GM13977 (cell line): Measurements from ENCODE around the gene HMGB3.
"Not testable (repeated sequence)": the region's sequence is repeated elsewhere in the genome, so short reads cannot be mapped to it uniquely, and the experiment has no call there.

Experiments
- DNase-seq: peaks from one replicate; pipeline ENCODE4 v3.0.0; 2012; ENCODE audit warnings: low spot score
- in situ Hi-C: fragments of 300-500 bp; cut with MboI; formaldehyde crosslinking; loops from one replicate; pipeline ENCODE4 v1.12.0; 2022; ENCODE audit warnings: low sequenced_read_pairs, low pct_unique_long_range_greater_than_20kb, mixed read lengths, inconsistent platforms; ENCODE audit not compliant: unreplicated experiment
- TF ChIP-seq, protein P1 (sequence below): IDR thresholded peaks from 2 replicates; pipeline ENCODE4 v1.5.1; 2012; ENCODE audit warnings: mild to moderate bottlenecking, control low read depth; ENCODE audit not compliant: insufficient read depth; ENCODE audit errors: extremely low read depth, missing control alignments

The HMGB3 gene

DNA sequence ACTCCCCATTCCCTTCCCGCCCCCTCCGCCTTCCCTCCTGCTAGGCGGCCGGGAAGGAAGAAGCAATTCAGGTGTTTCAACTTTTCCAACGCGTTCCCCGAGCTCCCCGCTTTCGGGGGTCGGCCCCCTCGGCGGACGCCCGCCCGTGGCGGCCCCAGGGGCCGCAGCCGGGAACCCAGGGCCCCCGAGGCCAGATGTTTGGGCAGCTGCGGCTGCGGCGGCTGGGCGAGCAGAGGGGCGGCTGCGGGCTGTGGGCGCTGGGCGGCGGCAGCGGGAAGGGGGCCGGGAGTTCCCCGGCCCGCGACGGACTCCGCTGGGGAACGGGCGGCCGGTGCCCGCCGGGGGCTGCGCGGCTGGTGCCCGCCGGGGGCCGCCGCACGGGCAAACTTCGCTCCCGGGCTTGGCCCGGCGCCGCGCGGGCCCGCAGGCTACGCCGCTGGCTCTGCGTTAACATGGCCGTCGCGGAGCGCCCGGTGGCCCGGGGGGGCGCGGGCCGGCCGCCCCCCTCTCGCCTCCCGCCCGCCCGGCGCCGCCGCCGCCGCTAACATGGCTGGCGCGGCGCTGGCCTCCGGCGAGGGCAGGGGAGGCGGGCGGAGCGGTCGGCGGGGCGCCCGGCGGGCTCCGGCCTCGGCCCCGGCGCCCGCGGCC lies 510 bp downstream of the HMGB3 start:
- in situ Hi-C loops: no loop called here
- TF ChIP-seq, protein P1, sequence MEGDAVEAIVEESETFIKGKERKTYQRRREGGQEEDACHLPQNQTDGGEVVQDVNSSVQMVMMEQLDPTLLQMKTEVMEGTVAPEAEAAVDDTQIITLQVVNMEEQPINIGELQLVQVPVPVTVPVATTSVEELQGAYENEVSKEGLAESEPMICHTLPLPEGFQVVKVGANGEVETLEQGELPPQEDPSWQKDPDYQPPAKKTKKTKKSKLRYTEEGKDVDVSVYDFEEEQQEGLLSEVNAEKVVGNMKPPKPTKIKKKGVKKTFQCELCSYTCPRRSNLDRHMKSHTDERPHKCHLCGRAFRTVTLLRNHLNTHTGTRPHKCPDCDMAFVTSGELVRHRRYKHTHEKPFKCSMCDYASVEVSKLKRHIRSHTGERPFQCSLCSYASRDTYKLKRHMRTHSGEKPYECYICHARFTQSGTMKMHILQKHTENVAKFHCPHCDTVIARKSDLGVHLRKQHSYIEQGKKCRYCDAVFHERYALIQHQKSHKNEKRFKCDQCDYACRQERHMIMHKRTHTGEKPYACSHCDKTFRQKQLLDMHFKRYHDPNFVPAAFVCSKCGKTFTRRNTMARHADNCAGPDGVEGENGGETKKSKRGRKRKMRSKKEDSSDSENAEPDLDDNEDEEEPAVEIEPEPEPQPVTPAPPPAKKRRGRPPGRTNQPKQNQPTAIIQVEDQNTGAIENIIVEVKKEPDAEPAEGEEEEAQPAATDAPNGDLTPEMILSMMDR: no peak
- DNase-seq: peak; percentile 39

DNA sequence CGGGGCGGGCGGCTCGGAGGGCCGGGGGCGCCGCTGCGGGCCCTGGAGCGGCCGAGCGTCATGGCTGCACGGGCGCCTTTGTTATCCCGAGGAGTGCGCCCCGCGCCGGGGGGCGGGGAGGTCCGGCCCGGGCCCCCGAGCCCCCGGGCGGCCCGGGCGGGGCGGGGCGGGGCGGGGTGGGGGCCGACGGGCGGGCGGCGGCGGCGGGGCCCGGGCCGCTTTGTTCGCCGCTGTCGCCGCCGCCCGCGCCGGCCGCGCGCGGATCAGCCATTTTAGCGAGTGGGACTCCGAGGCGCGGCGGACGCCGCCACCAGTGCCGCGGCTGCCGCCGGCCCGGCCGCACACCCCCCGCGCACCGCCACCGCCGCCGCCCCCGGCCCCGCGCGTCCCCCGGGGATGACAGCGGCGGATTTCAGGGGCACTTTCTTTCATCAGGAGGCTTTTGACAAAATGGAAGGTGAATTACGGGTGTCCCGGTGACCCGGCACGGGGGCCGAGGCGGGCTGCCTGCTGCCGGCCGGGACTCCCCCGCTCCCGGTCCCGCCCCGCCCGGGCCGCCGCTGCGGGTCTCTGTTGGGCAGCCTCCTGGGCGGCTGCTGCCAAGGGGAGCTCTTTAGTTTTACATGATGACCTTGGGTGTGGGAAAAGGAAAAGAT lies 1.2 kb downstream of the HMGB3 start:
- in situ Hi-C loops: no loop called here
- TF ChIP-seq, protein P1: no peak
- DNase-seq: peak; percentile 42

DNA sequence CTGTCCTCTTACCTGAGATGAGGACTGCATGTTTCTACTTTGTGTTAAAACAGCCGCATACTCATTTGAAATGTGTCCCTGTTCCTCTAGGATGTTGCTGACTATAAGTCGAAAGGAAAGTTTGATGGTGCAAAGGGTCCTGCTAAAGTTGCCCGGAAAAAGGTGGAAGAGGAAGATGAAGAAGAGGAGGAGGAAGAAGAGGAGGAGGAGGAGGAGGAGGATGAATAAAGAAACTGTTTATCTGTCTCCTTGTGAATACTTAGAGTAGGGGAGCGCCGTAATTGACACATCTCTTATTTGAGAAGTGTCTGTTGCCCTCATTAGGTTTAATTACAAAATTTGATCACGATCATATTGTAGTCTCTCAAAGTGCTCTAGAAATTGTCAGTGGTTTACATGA lies 4.6 kb downstream of the HMGB3 start:
- DNase-seq, in situ Hi-C loops: not testable (repeated sequence)

DNA sequence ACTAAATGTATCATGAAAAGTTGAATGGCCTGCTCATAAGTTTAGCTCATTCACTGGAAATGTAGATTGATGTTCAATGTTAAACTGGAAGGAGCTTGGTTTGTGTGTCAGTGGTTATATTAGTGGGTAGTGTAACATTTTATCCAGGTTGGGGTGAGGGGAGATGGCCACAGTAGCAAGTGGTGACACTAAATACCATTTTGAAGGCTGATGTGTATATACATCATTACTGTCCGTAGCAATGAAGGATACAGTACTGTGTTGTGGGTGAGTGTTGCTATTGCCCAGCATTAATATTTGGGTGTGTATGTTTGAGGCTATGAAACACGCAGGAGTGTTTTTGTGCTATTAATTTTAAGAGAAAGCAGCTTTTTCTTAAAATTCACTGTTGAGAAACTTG lies 6.3 kb downstream of the HMGB3 start:
- DNase-seq: no peak
- TF ChIP-seq, protein P1: no peak
- in situ Hi-C loops: no loop called here

DNA sequence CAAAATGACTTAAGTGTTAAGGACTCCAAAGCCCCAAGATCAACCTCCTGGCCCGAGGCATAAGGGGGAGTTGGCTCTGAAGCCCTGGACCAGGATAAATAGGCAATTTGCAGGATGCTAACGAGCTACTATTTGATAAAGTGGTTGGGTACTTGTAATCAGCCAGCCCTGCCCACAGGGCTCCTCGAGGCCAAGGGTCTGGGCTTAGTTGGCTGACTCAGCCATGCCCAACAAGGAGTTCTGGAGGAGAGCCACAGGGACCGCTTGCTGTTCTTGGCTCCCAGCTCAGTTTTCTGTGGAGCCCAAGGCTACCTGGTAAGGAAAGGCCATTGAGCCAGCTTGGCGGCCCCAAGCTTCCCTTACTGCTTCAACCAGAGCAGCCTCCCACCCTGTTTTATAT lies 7.8 kb downstream of the HMGB3 start:
- in situ Hi-C loops: no loop called here
- DNase-seq: no peak
- TF ChIP-seq, protein P1: no peak

DNA sequence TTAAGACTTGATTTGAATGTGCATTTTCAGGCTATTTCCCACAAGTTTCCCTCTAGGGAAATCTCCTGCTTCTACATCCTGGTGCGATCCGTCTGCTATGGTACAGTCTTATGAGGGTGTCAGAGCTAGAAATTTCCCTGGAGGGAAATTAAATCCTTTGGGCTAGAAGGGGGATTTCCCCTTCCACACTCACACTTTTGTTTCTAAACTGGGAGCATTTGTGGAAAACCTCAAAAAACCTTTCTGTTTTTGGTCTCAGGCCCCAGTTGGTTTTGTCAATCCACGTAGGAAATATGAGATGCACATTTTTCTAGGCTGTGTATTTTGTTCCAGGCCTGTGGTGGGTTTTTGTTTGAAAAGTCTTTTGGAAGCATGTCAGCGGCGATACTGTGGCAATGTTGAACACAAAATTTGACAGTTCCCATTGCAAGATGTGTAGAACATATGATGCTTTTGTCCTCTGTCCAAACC lies 17.8 kb downstream of the HMGB3 start:
- in situ Hi-C loops: no loop called here
- DNase-seq: no peak
- TF ChIP-seq, protein P1: no peak

DNA sequence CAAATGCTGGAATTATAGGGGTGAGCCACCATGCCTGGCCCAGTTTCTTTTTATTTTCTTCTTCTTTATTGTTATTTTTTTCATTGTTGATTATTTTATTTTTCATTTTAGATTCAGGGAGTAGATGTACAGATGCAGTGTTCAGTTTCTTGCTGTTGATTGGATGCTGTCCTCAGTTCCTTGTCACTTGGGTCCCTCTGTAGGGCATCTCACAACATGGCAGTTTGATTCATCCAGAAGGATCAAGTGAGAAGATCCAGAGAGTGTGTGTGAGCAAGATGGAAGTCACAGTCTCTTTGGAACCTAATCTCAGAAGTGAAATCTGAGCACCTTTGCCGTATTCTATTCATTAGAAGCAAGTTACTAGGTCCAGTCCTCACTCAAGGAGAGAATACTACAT lies 20.9 kb downstream of the HMGB3 start:
- in situ Hi-C loops: no loop called here
- TF ChIP-seq, protein P1: peak; percentile 16
- no peak for DNase-seq
